AG04450 (cell line): ENCODE results near the gene SPAG16. TPM values are rescaled to one million over a fixed set of nuclear protein-coding genes. Genes with fewer than 3 reads are reported as not detected.

ENCODE experiments used
- CTCF ChIA-PET: fragments of 300-600, 350-600 bp; formaldehyde crosslinking; extraction: SDS; loops from one replicate; lab custom pipeline; 2022; ENCODE audit warnings: antibody characterized with exemption, inconsistent platforms; lab: Charles Lee
- POLR2A ChIA-PET: fragments of 350-600 bp; formaldehyde crosslinking; extraction: SDS; loops from one replicate; lab custom pipeline; 2021; ENCODE audit warnings: antibody characterized with exemption, inconsistent platforms; lab: Yijun Ruan, JAX
- DNase-seq: peaks from one replicate; pipeline ENCODE4 v3.0.0-alpha.2; 2011; ENCODE audit warnings: low read depth, low spot score
- H3K27ac ChIP-seq: one replicate; pipeline ENCODE4 v1.5.1; 2012; ENCODE audit warnings: low read depth, low read length, control low read depth
- H3K27me3 ChIP-seq: one replicate; pipeline ENCODE4 v1.6.0; 2012; ENCODE audit warnings: low read length; ENCODE audit not compliant: control insufficient read depth, insufficient read depth
- H3K4me3 ChIP-seq: 2 replicates; pipeline ENCODE4 v1.5.1; 2011; ENCODE audit warnings: mild to moderate bottlenecking, low read depth, low read length, control low read depth
- H3K9me3 ChIP-seq: 2 replicates; pipeline ENCODE4 v1.5.1; 2012; ENCODE audit warnings: low read length; ENCODE audit not compliant: control insufficient read depth, insufficient read depth
- polyA plus RNA-seq: library from polyadenylated mRNA; depleted of rRNA; stranded (reverse); fragments of >200 nt; gene quantifications from 2 replicates; pipeline ENCODE4 v1.2.3, GENCODE V29; 2011
- TF ChIP-seq, protein P1 (sequence below): IDR thresholded peaks from 2 replicates; pipeline ENCODE4 v1.5.1; 2011; ENCODE audit warnings: low read depth, low read length, control low read depth, inconsistent platforms

Gene SPAG16
- polyA plus RNA-seq, 1 experiment, result 28.1 TPM

DNA sequence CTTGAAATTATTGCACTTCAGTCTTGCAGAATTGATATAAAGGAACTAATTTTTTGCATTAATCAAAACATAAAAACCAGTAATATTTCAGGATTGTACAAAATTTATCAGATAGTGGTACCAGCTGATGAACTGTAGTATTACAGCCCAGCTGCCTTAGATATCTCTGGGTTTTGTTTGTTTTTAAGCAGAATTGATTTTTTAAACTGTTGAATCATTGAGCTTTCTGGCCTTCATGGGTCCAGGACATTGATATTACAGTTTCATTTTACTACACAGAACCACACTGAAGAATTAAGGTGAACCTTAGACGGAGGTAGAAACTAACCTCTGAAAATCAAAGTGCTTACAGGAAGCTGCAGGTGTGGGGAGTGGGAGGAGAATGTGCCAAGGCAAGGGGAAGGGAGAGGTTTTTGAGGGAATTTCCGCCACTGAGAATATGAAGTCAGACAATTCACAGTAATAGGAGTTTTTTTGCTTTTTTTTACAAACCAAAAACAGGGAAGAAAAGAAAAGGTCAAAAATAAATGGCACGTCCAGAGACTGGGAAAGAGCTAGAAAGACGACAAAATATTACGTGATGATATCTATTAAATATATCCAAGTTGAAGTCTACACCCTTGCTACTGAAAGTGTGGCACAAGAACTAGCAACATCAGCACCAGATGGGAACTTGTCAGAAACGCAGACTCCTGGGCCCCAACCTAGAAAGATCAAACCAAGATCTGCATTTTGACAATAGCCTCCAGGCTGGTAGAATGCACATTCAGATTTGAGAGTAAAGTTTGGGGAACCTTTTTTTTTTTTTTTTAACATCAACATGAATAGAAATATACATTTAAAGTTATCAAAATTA lies 40.8 kb upstream of the SPAG16 start:
- no peaks in the 10 kb centered on the region for H3K9me3 ChIP-seq
- H3K27ac ChIP-seq, result no peak overlapping the region
- no peak overlapping the region for H3K4me3 ChIP-seq
- ChIA-PET POLR2A (no interaction called here), CTCF (interaction anchor here (1.8 to 2.7 kb wide), 2 partner anchors 557 kb away, joined by 5 to 8 read pairs; no protein-coding TSS in a partner anchor)
- TF ChIP-seq, protein P1, sequence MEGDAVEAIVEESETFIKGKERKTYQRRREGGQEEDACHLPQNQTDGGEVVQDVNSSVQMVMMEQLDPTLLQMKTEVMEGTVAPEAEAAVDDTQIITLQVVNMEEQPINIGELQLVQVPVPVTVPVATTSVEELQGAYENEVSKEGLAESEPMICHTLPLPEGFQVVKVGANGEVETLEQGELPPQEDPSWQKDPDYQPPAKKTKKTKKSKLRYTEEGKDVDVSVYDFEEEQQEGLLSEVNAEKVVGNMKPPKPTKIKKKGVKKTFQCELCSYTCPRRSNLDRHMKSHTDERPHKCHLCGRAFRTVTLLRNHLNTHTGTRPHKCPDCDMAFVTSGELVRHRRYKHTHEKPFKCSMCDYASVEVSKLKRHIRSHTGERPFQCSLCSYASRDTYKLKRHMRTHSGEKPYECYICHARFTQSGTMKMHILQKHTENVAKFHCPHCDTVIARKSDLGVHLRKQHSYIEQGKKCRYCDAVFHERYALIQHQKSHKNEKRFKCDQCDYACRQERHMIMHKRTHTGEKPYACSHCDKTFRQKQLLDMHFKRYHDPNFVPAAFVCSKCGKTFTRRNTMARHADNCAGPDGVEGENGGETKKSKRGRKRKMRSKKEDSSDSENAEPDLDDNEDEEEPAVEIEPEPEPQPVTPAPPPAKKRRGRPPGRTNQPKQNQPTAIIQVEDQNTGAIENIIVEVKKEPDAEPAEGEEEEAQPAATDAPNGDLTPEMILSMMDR, result no peak
- DNase-seq, result no peak
- H3K27me3 ChIP-seq, result no peaks in the 10 kb centered on the region

DNA sequence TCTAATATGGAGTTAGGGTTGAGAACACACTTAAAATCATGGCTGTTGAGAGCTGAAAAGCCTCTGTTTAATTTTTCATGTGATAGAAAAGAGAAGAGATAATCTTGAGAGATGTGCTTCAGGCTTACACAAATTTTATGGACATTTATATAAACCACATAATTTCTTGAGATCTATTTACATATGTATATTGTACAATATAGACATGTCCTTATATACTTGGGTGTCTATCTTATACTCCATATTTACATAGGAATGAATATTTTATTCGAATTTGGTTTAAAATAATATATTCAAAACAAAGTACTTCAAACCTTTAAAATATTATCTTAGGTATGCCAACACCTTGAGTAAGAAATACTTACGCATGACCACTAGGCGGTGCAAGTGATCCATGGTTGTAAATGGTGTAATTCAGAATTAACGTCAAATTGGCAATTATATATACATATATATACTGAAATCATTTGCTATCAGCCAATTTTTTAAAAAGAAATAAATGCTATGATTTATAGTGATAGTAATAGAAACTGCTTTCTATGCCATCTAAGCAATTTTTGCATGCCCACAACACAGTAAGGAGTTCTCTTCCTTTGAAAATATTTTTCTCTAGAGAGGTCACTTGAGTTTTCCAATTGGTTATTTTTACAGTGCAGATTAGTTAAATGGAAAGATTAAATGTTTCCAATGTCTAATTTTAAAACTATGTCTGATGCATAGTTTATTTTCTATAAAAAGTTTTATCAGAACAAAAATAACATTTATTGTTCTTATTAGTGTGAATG lies 37.6 kb upstream of the SPAG16 start:
- DNase-seq, result peak; percentile 18
- Histone ChIP-seq H3K9me3 (no peaks in the 10 kb centered on the region), H3K27me3 (no peaks in the 10 kb centered on the region), H3K27ac (no peak overlapping the region), H3K4me3 (no peak overlapping the region)
- TF ChIP-seq, protein P1, result peak; percentile 87
- ChIA-PET CTCF (interaction anchor here (0.7 to 1.8 kb wide), 8 partner anchors 9 to 1206 kb away, joined by 3 to 6 read pairs (median 5); no protein-coding TSS in a partner anchor), POLR2A (no interaction called here)

GRCh38 chr2:213247566-213247965 lies 36.7 kb upstream of the SPAG16 start:
- POLR2A ChIA-PET, result no interaction called here
- TF ChIP-seq, protein P1, result no peak
- Histone ChIP-seq H3K9me3 (no peaks in the 10 kb centered on the region), H3K27ac (no peak overlapping the region), H3K4me3 (no peak overlapping the region), H3K27me3 (no peaks in the 10 kb centered on the region)
- CTCF ChIA-PET, result interaction anchor here (0.7 to 1.1 kb wide), 5 partner anchors 36 to 1009 kb away, joined by 3 to 6 read pairs (median 3); no protein-coding TSS in a partner anchor
- DNase-seq, result no peak

- Histone ChIP-seq H3K27me3 (no peaks in the 10 kb centered on the region), H3K4me3 (no peak overlapping the region), H3K27ac (no peak overlapping the region), H3K9me3 (no peaks in the 10 kb centered on the region)
- CTCF ChIA-PET, result interaction anchor here (1.0 kb wide), 1 partner anchor 86 kb away, joined by 3 read pairs; no protein-coding TSS in a partner anchor
- no peak for DNase-seq
- TF ChIP-seq, protein P1, result no peak
- POLR2A ChIA-PET, result no interaction called here
Observed at GRCh38 chr2:213248637-213249036, 35.6 kb upstream of the SPAG16 start.
